ENCODE results near the gene DYTN.

The DYTN gene

GRCh38 chr2:206611736-206612135, 106.5 kb downstream of the DYTN start:
- no peak for TF ChIP-seq CTCF (IDR thresholded peaks at IDR 0.05; ENCODE audit: low read depth, low read length)
- H3K4me3 ChIP-seq (ENCODE audit: low read depth, low read length): no peak overlapping the region

GRCh38 chr2:206611191-206611590, 107.0 kb downstream of the DYTN start:
- H3K4me3 ChIP-seq (ENCODE audit: low read depth, low read length): no peak overlapping the region
- no peak for TF ChIP-seq CTCF (IDR thresholded peaks at IDR 0.05; ENCODE audit: low read depth, low read length)

GRCh38 chr2:206610451-206610850, 107.7 kb downstream of the DYTN start:
- TF ChIP-seq CTCF (IDR thresholded peaks at IDR 0.05; ENCODE audit: low read depth, low read length): no peak
- H3K4me3 ChIP-seq (ENCODE audit: low read depth, low read length): no peak overlapping the region

DNA sequence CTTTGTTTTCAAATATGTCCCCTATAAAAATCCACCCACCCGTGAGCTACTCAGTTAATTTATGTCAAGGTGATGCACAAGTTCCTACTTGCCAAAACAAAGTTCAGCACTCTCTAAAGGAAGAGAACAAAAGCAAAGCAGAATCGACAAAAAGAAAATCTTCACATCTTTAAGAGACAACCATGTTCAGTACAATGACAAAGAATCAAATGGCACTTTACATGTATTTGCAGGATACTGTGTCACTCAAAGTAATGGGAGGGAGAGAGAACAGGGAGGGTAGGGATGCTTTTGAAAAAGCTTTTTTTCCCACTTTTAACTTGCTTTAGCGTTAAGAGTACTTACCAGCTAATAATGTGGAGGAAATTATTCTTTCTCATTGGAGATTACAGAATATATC, 115.0 kb downstream of the DYTN start:
- no peak for TF ChIP-seq CTCF (IDR thresholded peaks at IDR 0.05; ENCODE audit: low read depth, low read length)
- H3K4me3 ChIP-seq (ENCODE audit: low read depth, low read length): no peak overlapping the region
